ENCODE results near the gene VPS25.

The VPS25 gene

DNA sequence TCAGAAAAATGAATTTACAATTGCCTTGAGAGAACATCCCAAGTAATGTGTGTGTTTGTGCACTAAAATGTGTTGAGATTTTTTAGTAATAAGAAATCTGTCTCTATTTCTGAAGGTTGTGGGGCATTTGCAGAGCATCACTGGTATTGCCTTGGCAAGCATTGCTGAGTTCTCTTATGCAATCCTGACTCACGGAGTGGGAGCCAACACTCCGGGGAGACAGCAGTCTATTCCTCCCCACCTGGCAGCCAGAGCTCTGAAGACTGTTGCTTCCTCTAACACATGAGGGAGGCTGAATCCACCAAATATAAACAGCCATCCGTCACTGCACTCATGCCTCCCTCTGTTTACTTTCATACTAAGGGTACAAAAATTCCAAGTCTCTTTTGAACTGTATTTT, 36.0 kb downstream of the VPS25 start:
- no peak overlapping the region for H3K4me2 ChIP-seq (ENCODE audit: low read depth, low read length, poor library complexity, severe bottlenecking)
- H3F3A ChIP-seq (ENCODE audit: insufficient read depth) = 0 out of 2 replicates have a peak, but pooled peaks cover 6% of the 10 kb centered on the region
- H3K27ac ChIP-seq (ENCODE audit: low read depth, low read length) = no peak overlapping the region
- no peaks in the 10 kb centered on the region for H3K79me2 ChIP-seq (ENCODE audit: insufficient read depth, low read length)
- H3K36me3 ChIP-seq (ENCODE audit: low read length) = peaks cover 8% of the 10 kb centered on the region; the same call in 1 of the 2 replicates
- H2AFZ ChIP-seq (ENCODE audit: low read depth, low read length, severe bottlenecking) = no peak overlapping the region
- H3K4me3 ChIP-seq (ENCODE audit: insufficient read depth, low read length, poor library complexity, severe bottlenecking) = no peak overlapping the region
- no peaks in the 10 kb centered on the region for H3K9me3 ChIP-seq (ENCODE audit: insufficient read depth, low read length)
- H4K20me1 ChIP-seq (ENCODE audit: low read depth, low read length) = no peaks in the 10 kb centered on the region
- no peak overlapping the region for H3K9ac ChIP-seq (ENCODE audit: low read length)
- no peaks in the 10 kb centered on the region for H3K27me3 ChIP-seq (ENCODE audit: low read length)
- TF ChIP-seq, protein P1, sequence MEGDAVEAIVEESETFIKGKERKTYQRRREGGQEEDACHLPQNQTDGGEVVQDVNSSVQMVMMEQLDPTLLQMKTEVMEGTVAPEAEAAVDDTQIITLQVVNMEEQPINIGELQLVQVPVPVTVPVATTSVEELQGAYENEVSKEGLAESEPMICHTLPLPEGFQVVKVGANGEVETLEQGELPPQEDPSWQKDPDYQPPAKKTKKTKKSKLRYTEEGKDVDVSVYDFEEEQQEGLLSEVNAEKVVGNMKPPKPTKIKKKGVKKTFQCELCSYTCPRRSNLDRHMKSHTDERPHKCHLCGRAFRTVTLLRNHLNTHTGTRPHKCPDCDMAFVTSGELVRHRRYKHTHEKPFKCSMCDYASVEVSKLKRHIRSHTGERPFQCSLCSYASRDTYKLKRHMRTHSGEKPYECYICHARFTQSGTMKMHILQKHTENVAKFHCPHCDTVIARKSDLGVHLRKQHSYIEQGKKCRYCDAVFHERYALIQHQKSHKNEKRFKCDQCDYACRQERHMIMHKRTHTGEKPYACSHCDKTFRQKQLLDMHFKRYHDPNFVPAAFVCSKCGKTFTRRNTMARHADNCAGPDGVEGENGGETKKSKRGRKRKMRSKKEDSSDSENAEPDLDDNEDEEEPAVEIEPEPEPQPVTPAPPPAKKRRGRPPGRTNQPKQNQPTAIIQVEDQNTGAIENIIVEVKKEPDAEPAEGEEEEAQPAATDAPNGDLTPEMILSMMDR (IDR thresholded peaks at IDR 0.05; ENCODE audit: insufficient read depth, low read length, poor library complexity, severe bottlenecking) = no peak
- TF ChIP-seq EZH2phosphoT487 (conservative IDR thresholded peaks at IDR 0.05; ENCODE audit: low read length) = no peak
- no peaks in the 10 kb centered on the region for H3K9me2 ChIP-seq (replicated peaks; ENCODE audit: insufficient read depth, low read length)

DNA sequence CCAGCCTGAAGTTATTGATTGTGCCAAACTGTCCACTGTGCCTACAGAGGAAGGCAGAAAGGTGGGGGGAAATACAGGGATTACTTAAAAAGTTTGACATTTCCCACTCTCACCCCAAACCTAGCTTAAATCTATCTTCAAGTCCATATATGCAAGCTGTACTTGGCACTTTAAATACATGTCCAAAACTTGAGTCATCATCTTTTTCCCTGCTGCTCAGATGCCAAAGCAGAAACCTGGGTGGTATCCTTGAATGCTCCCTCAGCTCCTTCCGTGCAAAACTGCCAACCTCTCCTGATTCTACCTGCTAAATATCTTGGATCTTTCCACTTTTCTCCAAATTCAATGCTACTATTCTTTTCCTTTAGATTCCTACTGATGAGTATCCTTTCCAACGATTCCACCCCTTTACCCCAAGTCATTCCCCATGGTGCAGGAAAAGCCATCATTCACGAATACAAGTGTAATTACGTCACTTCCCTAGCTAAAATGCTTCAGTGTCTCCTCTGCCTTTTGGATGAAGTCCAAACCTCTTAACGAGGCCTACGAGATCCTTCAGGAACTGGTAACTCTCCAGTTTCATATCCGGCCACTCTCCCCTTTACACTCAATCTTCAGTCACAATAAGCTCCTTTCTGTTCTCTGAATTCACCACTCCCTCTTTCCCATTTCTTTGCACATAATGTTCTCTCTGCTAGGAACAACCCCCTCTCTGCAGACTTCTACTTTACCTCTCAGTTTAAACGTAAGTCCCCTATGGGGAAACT, 41.6 kb downstream of the VPS25 start:
- H3K79me2 ChIP-seq (ENCODE audit: insufficient read depth, low read length) = no peaks in the 10 kb centered on the region
- H3K9ac ChIP-seq (ENCODE audit: low read length) = no peak overlapping the region
- no peak overlapping the region for H3K27ac ChIP-seq (ENCODE audit: low read depth, low read length)
- TF ChIP-seq, protein P1 (IDR thresholded peaks at IDR 0.05; ENCODE audit: insufficient read depth, low read length, poor library complexity, severe bottlenecking) = no peak
- no peak for TF ChIP-seq EZH2phosphoT487 (conservative IDR thresholded peaks at IDR 0.05; ENCODE audit: low read length)
- no peak overlapping the region for H3K4me3 ChIP-seq (ENCODE audit: insufficient read depth, low read length, poor library complexity, severe bottlenecking)
- no peak overlapping the region for H3K4me2 ChIP-seq (ENCODE audit: low read depth, low read length, poor library complexity, severe bottlenecking)
- no peak overlapping the region for H2AFZ ChIP-seq (ENCODE audit: low read depth, low read length, severe bottlenecking)
- H3K36me3 ChIP-seq (ENCODE audit: low read length) = peaks cover 21% of the 10 kb centered on the region
- no peaks in the 10 kb centered on the region for H3K27me3 ChIP-seq (ENCODE audit: low read length)
- 0 out of 2 replicates have a peak, but pooled peaks cover 6% of the 10 kb centered on the region for H3F3A ChIP-seq (ENCODE audit: insufficient read depth)
- no peaks in the 10 kb centered on the region for H3K9me2 ChIP-seq (replicated peaks; ENCODE audit: insufficient read depth, low read length)
- no peaks in the 10 kb centered on the region for H4K20me1 ChIP-seq (ENCODE audit: low read depth, low read length)
- H3K9me3 ChIP-seq (ENCODE audit: insufficient read depth, low read length) = no peaks in the 10 kb centered on the region

DNA sequence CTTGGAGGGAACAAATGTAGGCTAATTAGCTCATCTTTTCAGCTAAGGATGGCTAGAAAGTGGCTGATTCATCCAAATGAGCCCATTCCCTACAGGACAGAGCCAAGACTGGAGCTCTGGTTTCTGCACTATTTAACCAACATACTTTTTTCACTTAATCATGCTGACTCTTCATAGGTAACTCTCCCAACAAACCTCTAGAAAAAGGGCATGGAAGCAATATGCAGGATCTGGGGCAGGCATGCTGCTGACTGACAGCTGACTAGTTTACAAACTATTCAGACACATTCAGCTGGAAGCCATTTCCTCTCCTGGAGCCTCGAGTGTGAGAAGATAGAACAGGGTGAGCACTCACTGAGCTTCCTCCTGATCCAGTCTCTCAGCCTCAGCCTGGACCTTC, 44.6 kb downstream of the VPS25 start:
- H4K20me1 ChIP-seq (ENCODE audit: low read depth, low read length) = no peaks in the 10 kb centered on the region
- H3K9me2 ChIP-seq (replicated peaks; ENCODE audit: insufficient read depth, low read length) = no peaks in the 10 kb centered on the region
- H3K4me3 ChIP-seq (ENCODE audit: insufficient read depth, low read length, poor library complexity, severe bottlenecking) = no peak overlapping the region
- H3K9ac ChIP-seq (ENCODE audit: low read length) = no peak overlapping the region
- no peak overlapping the region for H3K27ac ChIP-seq (ENCODE audit: low read depth, low read length)
- H3K79me2 ChIP-seq (ENCODE audit: insufficient read depth, low read length) = peaks cover 9% of the 10 kb centered on the region
- peaks cover 6% of the 10 kb centered on the region; the same call in 1 of the 2 replicates for H3F3A ChIP-seq (ENCODE audit: insufficient read depth)
- TF ChIP-seq, protein P1 (IDR thresholded peaks at IDR 0.05; ENCODE audit: insufficient read depth, low read length, poor library complexity, severe bottlenecking) = no peak
- no peaks in the 10 kb centered on the region for H3K27me3 ChIP-seq (ENCODE audit: low read length)
- H3K36me3 ChIP-seq (ENCODE audit: low read length) = peaks cover 22% of the 10 kb centered on the region
- H2AFZ ChIP-seq (ENCODE audit: low read depth, low read length, severe bottlenecking) = no peak overlapping the region
- no peaks in the 10 kb centered on the region for H3K9me3 ChIP-seq (ENCODE audit: insufficient read depth, low read length)
- H3K4me2 ChIP-seq (ENCODE audit: low read depth, low read length, poor library complexity, severe bottlenecking) = no peak overlapping the region
